ENCODE data around the gene PALD1. TPM values are rescaled to one million over a fixed set of nuclear protein-coding genes. Genes with fewer than 3 reads are reported as not detected.

PALD1 gene
- polyA plus RNA-seq, 1 of the 3 experiments (the other 2 are of a cell fraction), result 0.16 TPM

GRCh38 chr10:70504521-70505358 lies 26.2 kb downstream of the PALD1 start (continued):
- TF ChIP-seq FOXM1 (IDR thresholded peaks at IDR 0.05; ENCODE audit: low read depth) (no peak), PBX3 (IDR thresholded peaks at IDR 0.05) (no peak), EZH2phosphoT487 (IDR thresholded peaks at IDR 0.05; ENCODE audit: borderline replicate concordance, low read depth) (no peak), RFX5 (IDR thresholded peaks at IDR 0.05; ENCODE audit: low read length) (no peak), CHD2 (IDR thresholded peaks at IDR 0.05; ENCODE audit: low read length, partially characterized antibody) (no peak), POLR2AphosphoS5 (IDR thresholded peaks at IDR 0.05; ENCODE audit: low read depth, low read length) (no peak), EP300 (IDR thresholded peaks at IDR 0.05; ENCODE audit: borderline replicate concordance in 1 of 2, low read depth in 1 of 2, low read length in 1 of 2) (no peak)

- TF ChIP-seq RXRA (IDR thresholded peaks at IDR 0.05; ENCODE audit: borderline replicate concordance, low read depth) (no peak), PBX3 (IDR thresholded peaks at IDR 0.05) (no peak), ZBTB33 (IDR thresholded peaks at IDR 0.05; ENCODE audit: borderline replicate concordance, low read depth) (no peak), FOXJ3 (CRISPR knock-in tag; IDR thresholded peaks at IDR 0.05) (no peak), IRF3 (IDR thresholded peaks at IDR 0.05; ENCODE audit: low read depth, low read length) (no peak), USF2 (IDR thresholded peaks at IDR 0.05; ENCODE audit: borderline replicate concordance, low read depth, low read length) (no peak), SIN3A (IDR thresholded peaks at IDR 0.05; ENCODE audit: borderline replicate concordance, low read depth, low read length) (no peak)
- WGBS (ENCODE audit: low lambda C conversion rate), result 84% methylated on average over 9 of the region's 9 CpGs
- no peaks in the 10 kb centered on the region for H3K79me2 ChIP-seq (ENCODE audit: insufficient read depth)
- H3K4me2 ChIP-seq, result no peak overlapping the region
- CTCF ChIA-PET, result no interaction called here
- H3K4me1 ChIP-seq (ENCODE audit: control insufficient read depth in 1 of 2, insufficient read depth in 2 of 2, low read depth in 1 of 2, low read length in 1 of 2), result peaks cover 0 to 19% of the 10 kb centered on the region in 2 experiments; a peak in 1 of 4 replicates
- H3K9me2 ChIP-seq, result no peaks in the 10 kb centered on the region
- no peaks in the 10 kb centered on the region for H3K9me3 ChIP-seq
- no peak for DNase-seq
- H4K20me1 ChIP-seq (ENCODE audit: insufficient read depth), result no peaks in the 10 kb centered on the region
- H3F3A ChIP-seq (replicated peaks; ENCODE audit: insufficient read depth), result no peaks in the 10 kb centered on the region
- no peak overlapping the region for H3K27ac ChIP-seq (ENCODE audit: low read depth in 2 of 2, low read length in 1 of 2)
- H3K27me3 ChIP-seq (ENCODE audit: insufficient read depth), result no peaks in the 10 kb centered on the region
- POLR2A ChIA-PET, result no interaction called here
- no peak overlapping the region for H2AFZ ChIP-seq (ENCODE audit: low read depth)
- no peak overlapping the region for H3K4me3 ChIP-seq (ENCODE audit: low read depth in 2 of 2, low read length in 1 of 2)
- no peaks in the 10 kb centered on the region for H3K36me3 ChIP-seq (replicated peaks in 1 of 2; ENCODE audit: control insufficient read depth in 1 of 2, insufficient read depth in 2 of 2, low read length in 1 of 2)
- H3K9ac ChIP-seq, result no peak overlapping the region
These were observed 27.3 kb downstream of the PALD1 start for GRCh38 chr10:70505908-70506307.

Data from SK-N-SH (cell line).